MM.1S (cell line): ENCODE data around the gene ZNF362.

Source experiments
- DNase-seq: peaks from one replicate; pipeline ENCODE4 v3.0.0-alpha.2; 2015
- H2AFZ ChIP-seq: fragments of 300-600 bp; sonication (generic); 2 replicates; pipeline ENCODE4 v1.6.0; 2016; ENCODE audit warnings: antibody characterized with exemption, low read length
- H3F3A ChIP-seq: fragments of 300-600 bp; sonication (generic); 2 replicates; pipeline ENCODE4 v1.6.1; 2016; ENCODE audit warnings: mild to moderate bottlenecking, antibody characterized with exemption, low read length, moderate library complexity, mixed read lengths; ENCODE audit not compliant: insufficient read depth
- H3K27ac ChIP-seq: fragments of 300-600 bp; sonication (generic); 2 replicates; pipeline ENCODE4 v1.5.1; 2016; ENCODE audit warnings: mild to moderate bottlenecking, low read length
- H3K27me3 ChIP-seq: fragments of 300-600 bp; sonication (generic); replicated peaks from 2 replicates; pipeline ENCODE4 v1.6.0; 2016; ENCODE audit warnings: low read length; ENCODE audit not compliant: insufficient read depth
- H3K36me3 ChIP-seq: fragments of 300-600 bp; sonication (generic); replicated peaks from 2 replicates; pipeline ENCODE4 v1.6.1; 2016; ENCODE audit warnings: mild to moderate bottlenecking, low read length, mixed read lengths; ENCODE audit not compliant: insufficient read depth
- H3K4me1 ChIP-seq: fragments of 300-600 bp; sonication (generic); 2 replicates; pipeline ENCODE4 v1.6.1; 2016; ENCODE audit warnings: low read length, mixed read lengths
- H3K4me2 ChIP-seq: fragments of 300-600 bp; sonication (generic); 2 replicates; pipeline ENCODE4 v1.6.0; 2016; ENCODE audit warnings: low read depth, low read length
- H3K4me3 ChIP-seq: fragments of 300-600 bp; sonication (generic); 2 replicates; pipeline ENCODE4 v1.5.1; 2016; ENCODE audit warnings: low read length, mixed read lengths
- H3K79me2 ChIP-seq: fragments of 300-600 bp; sonication (generic); 2 replicates; pipeline ENCODE4 v1.6.1; 2016; ENCODE audit warnings: mixed run types, low read length, mixed read lengths
- H3K9ac ChIP-seq: fragments of 300-600 bp; sonication (generic); 2 replicates; pipeline ENCODE4 v1.6.1; 2016; ENCODE audit warnings: low read length, mixed read lengths
- H3K9me2 ChIP-seq: fragments of 300-600 bp; sonication (generic); replicated peaks from 2 replicates; pipeline ENCODE4 v1.6.1; 2016; ENCODE audit warnings: mild to moderate bottlenecking, low read length, mixed read lengths; ENCODE audit not compliant: insufficient read depth
- H3K9me3 ChIP-seq: fragments of 300-600 bp; sonication (generic); replicated peaks from 2 replicates; pipeline ENCODE4 v1.6.1; 2016; ENCODE audit warnings: mild to moderate bottlenecking, low read length, mixed read lengths; ENCODE audit not compliant: insufficient read depth
- H4K20me1 ChIP-seq: fragments of 300-600 bp; sonication (generic); 2 replicates; pipeline ENCODE4 v1.6.1; 2016; ENCODE audit warnings: mild to moderate bottlenecking, low read length, moderate library complexity, mixed read lengths; ENCODE audit not compliant: insufficient read depth
- EZH2 ChIP-seq: fragments of 300-600 bp; sonication (generic); optimal IDR thresholded peaks from 2 replicates; pipeline ENCODE3; 2017; ENCODE audit warnings: low read depth, mild to moderate bottlenecking, antibody characterized with exemption, low read length, mixed read lengths
- EZH2phosphoT487 ChIP-seq: fragments of 300-600 bp; sonication (generic); IDR thresholded peaks from 2 replicates; pipeline ENCODE4 v1.6.1; 2018; ENCODE audit warnings: antibody characterized with exemption, low read length
- TF ChIP-seq, protein P1 (sequence below): fragments of 300-600 bp; sonication (generic); IDR thresholded peaks from 2 replicates; pipeline ENCODE4 v1.5.1; 2016; ENCODE audit warnings: antibody characterized with exemption, low read length, mixed read lengths

The ZNF362 gene

DNA sequence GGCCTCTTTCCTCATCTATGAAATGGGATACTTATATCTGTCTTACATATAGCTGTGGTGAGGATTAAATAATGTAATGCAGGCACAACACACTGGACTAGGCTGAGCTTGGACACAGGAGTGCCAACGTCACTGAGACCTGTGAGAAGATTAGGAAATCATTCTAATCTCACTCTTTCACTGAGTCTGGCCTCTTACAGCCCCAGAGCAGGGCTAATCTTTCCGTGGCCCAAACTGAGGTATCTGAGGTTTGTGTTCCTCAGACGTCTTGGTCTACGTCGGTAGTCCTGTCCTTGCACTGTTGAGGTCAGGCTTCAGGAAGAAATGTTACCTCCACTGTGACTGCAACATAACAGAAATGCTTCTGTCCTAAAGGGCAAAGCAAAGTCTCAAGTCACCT, 87.2 kb downstream of the ZNF362 start:
- H3K9me3 ChIP-seq, result no peaks in the 10 kb centered on the region
- H2AFZ ChIP-seq, result no peak overlapping the region
- H3K27ac ChIP-seq, result no peak overlapping the region
- no peaks in the 10 kb centered on the region for H3F3A ChIP-seq
- H3K4me3 ChIP-seq, result no peak overlapping the region
- H3K9ac ChIP-seq, result no peak overlapping the region
- no peak overlapping the region for H3K4me2 ChIP-seq
- TF ChIP-seq, protein P1, sequence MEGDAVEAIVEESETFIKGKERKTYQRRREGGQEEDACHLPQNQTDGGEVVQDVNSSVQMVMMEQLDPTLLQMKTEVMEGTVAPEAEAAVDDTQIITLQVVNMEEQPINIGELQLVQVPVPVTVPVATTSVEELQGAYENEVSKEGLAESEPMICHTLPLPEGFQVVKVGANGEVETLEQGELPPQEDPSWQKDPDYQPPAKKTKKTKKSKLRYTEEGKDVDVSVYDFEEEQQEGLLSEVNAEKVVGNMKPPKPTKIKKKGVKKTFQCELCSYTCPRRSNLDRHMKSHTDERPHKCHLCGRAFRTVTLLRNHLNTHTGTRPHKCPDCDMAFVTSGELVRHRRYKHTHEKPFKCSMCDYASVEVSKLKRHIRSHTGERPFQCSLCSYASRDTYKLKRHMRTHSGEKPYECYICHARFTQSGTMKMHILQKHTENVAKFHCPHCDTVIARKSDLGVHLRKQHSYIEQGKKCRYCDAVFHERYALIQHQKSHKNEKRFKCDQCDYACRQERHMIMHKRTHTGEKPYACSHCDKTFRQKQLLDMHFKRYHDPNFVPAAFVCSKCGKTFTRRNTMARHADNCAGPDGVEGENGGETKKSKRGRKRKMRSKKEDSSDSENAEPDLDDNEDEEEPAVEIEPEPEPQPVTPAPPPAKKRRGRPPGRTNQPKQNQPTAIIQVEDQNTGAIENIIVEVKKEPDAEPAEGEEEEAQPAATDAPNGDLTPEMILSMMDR, result no peak
- no peak for TF ChIP-seq EZH2
- TF ChIP-seq EZH2phosphoT487, result no peak
- peaks cover 21% of the 10 kb centered on the region for H3K4me1 ChIP-seq
- H4K20me1 ChIP-seq, result 0 out of 2 replicates have a peak, but pooled peaks cover 6% of the 10 kb centered on the region
- H3K9me2 ChIP-seq, result no peaks in the 10 kb centered on the region
- no peak for DNase-seq
- H3K79me2 ChIP-seq, result peaks cover 68% of the 10 kb centered on the region
- no peaks in the 10 kb centered on the region for H3K36me3 ChIP-seq
- no peaks in the 10 kb centered on the region for H3K27me3 ChIP-seq

DNA sequence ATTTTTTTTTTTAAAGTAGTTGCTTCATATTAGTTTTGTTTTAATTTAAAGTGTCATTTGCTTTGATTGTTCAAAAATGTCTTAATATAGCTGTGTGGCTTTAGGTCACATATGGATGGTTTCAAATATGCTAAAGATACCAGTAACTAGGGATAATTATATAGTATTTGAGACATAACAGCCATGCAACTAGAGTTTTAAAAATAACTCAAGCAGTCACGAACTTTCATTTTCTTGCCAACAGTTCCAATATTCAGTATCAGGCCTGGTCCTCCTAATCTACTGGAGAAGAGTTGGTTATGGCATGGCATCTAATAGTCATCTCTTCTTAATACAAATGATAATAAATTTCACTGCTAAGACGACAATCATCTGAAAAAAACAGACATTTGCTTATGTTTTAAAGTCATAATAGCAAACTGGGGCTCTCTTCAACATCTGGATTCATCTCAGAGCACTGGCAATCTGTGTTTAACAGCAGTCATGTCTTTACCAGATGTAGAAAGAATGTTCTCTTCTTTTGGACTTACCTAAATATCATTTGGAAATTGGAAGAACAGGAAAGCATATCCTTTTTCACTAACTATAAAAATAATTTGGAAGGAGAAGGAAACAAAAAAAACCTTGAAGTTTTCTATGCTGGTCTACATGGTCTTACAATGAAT, 88.7 kb downstream of the ZNF362 start:
- Histone ChIP-seq H3K9me3 (no peaks in the 10 kb centered on the region), H3K36me3 (no peaks in the 10 kb centered on the region), H3K27ac (no peak overlapping the region), H4K20me1 (no peaks in the 10 kb centered on the region), H3K4me3 (no peak overlapping the region), H3K79me2 (peaks cover 64% of the 10 kb centered on the region), H3K27me3 (no peaks in the 10 kb centered on the region), H3K9ac (no peak overlapping the region), H2AFZ (no peak overlapping the region), H3F3A (no peaks in the 10 kb centered on the region), H3K4me2 (no peak overlapping the region), H3K4me1 (peaks cover 21% of the 10 kb centered on the region), H3K9me2 (no peaks in the 10 kb centered on the region)
- TF ChIP-seq EZH2phosphoT487 (no peak), EZH2 (no peak)
- TF ChIP-seq, protein P1, result no peak
- no peak for DNase-seq

DNA sequence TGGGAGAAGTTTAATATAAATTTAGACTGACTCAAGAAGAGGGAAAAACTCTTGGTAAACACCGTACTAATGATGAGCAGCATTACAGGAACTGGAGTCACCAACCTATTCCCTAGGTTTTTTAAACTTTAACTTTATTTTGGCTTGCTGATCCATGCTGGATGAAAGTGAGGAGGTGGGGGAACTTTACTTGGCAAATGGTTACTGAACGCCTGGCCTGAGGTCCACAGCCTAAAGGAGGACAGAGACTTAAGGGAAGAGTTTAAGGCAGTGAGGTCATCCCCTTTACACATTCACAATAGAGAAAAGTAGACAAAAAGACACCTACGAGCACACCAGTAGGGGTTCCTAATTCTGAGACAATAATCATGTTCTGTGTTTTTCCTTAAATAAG, 90.2 kb downstream of the ZNF362 start:
- H3K36me3 ChIP-seq, result no peaks in the 10 kb centered on the region
- H3K9me3 ChIP-seq, result no peaks in the 10 kb centered on the region
- H3K27me3 ChIP-seq, result peaks cover 4% of the 10 kb centered on the region; the same call in 1 of the 2 replicates
- H3K9ac ChIP-seq, result no peak overlapping the region
- H3K9me2 ChIP-seq, result no peaks in the 10 kb centered on the region
- H3K79me2 ChIP-seq, result peaks cover 54% of the 10 kb centered on the region
- TF ChIP-seq EZH2 (no peak), EZH2phosphoT487 (no peak)
- TF ChIP-seq, protein P1, result no peak
- no peak for DNase-seq
- peaks cover 24% of the 10 kb centered on the region for H3K4me1 ChIP-seq
- no peaks in the 10 kb centered on the region for H3F3A ChIP-seq
- no peak overlapping the region for H3K4me3 ChIP-seq
- H3K4me2 ChIP-seq, result no peak overlapping the region
- H4K20me1 ChIP-seq, result no peaks in the 10 kb centered on the region
- no peak overlapping the region for H3K27ac ChIP-seq
- H2AFZ ChIP-seq, result no peak overlapping the region
